GM12891 (cell line): ENCODE results near the gene STK10.
"Not testable (repeated sequence)": the region's sequence is repeated elsewhere in the genome, so short reads cannot be mapped to it uniquely, and the experiment has no call there.

ENCODE experiments used
- DNase-seq: peaks from one replicate; pipeline ENCODE4 v3.0.0; 2011; ENCODE audit warnings: low spot score; ENCODE audit not compliant: insufficient read length
- FAIRE-seq: peaks from 2 replicates; lab custom pipeline; 2011; peaks lifted over from hg19 to GRCh38; lab: Jason Lieb, UNC
- PAX5 ChIP-seq: IDR thresholded peaks from 2 replicates; pipeline ENCODE4 v1.6.1; 2011; ENCODE audit warnings: low read length, moderate library complexity, mild to moderate bottlenecking; ENCODE audit not compliant: insufficient read depth, severe bottlenecking
- POLR2A ChIP-seq: IDR thresholded peaks from 2 replicates; pipeline ENCODE4 v1.6.1; 2011; ENCODE audit warnings: low read depth, low read length, control low read depth
- POLR2AphosphoS5 ChIP-seq: IDR thresholded peaks from 2 replicates; pipeline ENCODE4 v1.6.1; 2011; ENCODE audit warnings: low read depth, low read length, control low read depth
- POU2F2 ChIP-seq: IDR thresholded peaks from 2 replicates; pipeline ENCODE4 v1.6.1; 2011; ENCODE audit warnings: low read depth, mild to moderate bottlenecking, control low read depth, low read length, moderate library complexity
- SPI1 ChIP-seq: IDR thresholded peaks from 2 replicates; pipeline ENCODE4 v1.6.1; 2011; ENCODE audit warnings: low read depth, low read length, control low read depth
- TAF1 ChIP-seq: IDR thresholded peaks from 2 replicates; pipeline ENCODE4 v1.6.1; 2011; ENCODE audit warnings: low read depth, low read length, control low read depth

STK10 gene

DNA sequence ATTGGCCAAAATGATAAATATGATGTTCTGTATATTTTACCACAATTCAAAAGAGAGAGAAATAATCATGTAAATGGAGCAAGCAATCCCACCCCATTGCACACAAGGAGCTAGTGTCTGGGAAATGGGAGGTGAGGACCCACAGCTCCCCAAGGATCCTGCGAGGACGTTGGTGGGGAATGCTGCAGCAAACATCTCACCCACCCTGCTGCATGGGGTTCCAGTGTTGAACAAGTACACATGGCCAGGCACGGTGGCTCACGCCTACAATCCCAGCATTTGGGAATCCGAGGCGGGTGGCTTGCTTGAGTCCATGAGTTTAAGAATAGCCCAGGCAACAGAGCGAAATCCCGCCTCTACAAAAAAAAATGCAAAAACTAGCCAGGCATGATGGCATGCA, 29.0 kb downstream of the STK10 start:
- DNase-seq (no peak), FAIRE-seq (no peak)
- TF ChIP-seq SPI1 (no peak), POLR2AphosphoS5 (no peak), POLR2A (no peak), PAX5 (no peak), TAF1 (no peak), POU2F2 (no peak)

GRCh38 chr5:172156541-172156994, 31.5 kb downstream of the STK10 start:
- FAIRE-seq (no peak), DNase-seq (no peak)
- TF ChIP-seq POLR2A (no peak), PAX5 (no peak), SPI1 (no peak), TAF1 (no peak)

DNA sequence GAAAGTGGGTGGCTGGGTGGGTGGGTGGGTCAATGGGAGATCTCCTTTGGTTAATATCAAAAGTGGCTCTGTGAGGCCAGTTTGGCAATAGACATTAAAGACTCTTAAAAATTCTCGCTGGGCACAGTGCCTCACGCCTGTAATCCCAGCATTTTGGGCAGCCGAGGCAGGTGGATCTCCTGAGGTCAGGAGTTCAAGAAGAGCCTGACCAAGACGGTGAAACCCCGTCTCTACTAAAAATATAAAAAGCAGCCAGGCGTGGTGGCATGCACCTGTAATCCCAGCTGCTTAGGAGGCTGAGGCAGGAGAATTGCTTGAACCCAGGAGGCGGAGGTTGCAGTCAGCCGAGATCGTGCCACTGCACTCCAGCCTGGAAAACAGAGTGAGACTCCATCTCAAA, 32.9 kb downstream of the STK10 start:
- peak; percentile 19 for TF ChIP-seq PAX5
- not testable (repeated sequence) for DNase-seq, FAIRE-seq

GRCh38 chr5:172153695-172154094, 34.3 kb downstream of the STK10 start:
- no peak for FAIRE-seq
- DNase-seq, result no peak
- no peak for TF ChIP-seq TAF1
- no peak for TF ChIP-seq POLR2AphosphoS5
- no peak for TF ChIP-seq SPI1
- TF ChIP-seq POLR2A, result no peak
- TF ChIP-seq POU2F2, result no peak
- TF ChIP-seq PAX5, result no peak

GRCh38 chr5:172151661-172152210, 36.3 kb downstream of the STK10 start:
- TF ChIP-seq POLR2AphosphoS5, result no peak
- no peak for TF ChIP-seq SPI1
- no peak for TF ChIP-seq PAX5
- no peak for TF ChIP-seq TAF1
- no peak for TF ChIP-seq POU2F2
- DNase-seq (no peak), FAIRE-seq (no peak)

GRCh38 chr5:172150514-172151425, 37.3 kb downstream of the STK10 start:
- FAIRE-seq, result peak; percentile 81
- DNase-seq, result peak; percentile 46
- TF ChIP-seq POLR2AphosphoS5 (no peak), SPI1 (peak; percentile 60), POU2F2 (0 out of 2 replicates have a peak, but pooled peaks have one; percentile 13)

- DNase-seq, result not testable (repeated sequence)
These were observed 38.5 kb downstream of the STK10 start for GRCh38 chr5:172149481-172149880.

GRCh38 chr5:172149073-172149472, 39.0 kb downstream of the STK10 start:
- TF ChIP-seq POLR2A, result no peak
- no peak for TF ChIP-seq POU2F2
- no peak for TF ChIP-seq POLR2AphosphoS5
- TF ChIP-seq PAX5, result no peak
- no peak for TF ChIP-seq SPI1
- no peak for TF ChIP-seq TAF1
- FAIRE-seq, result no peak
- no peak for DNase-seq

More at GRCh38 chr5:172149481-172149880, 38.5 kb downstream of the STK10 start:
- not testable (repeated sequence) for FAIRE-seq

GRCh38 chr5:172148381-172148780, 39.6 kb downstream of the STK10 start:
- TF ChIP-seq POLR2AphosphoS5, result no peak
- TF ChIP-seq POU2F2, result no peak
- no peak for TF ChIP-seq SPI1
- no peak for TF ChIP-seq PAX5
- no peak for TF ChIP-seq TAF1
- TF ChIP-seq POLR2A, result no peak
- DNase-seq (no peak), FAIRE-seq (no peak)

DNA sequence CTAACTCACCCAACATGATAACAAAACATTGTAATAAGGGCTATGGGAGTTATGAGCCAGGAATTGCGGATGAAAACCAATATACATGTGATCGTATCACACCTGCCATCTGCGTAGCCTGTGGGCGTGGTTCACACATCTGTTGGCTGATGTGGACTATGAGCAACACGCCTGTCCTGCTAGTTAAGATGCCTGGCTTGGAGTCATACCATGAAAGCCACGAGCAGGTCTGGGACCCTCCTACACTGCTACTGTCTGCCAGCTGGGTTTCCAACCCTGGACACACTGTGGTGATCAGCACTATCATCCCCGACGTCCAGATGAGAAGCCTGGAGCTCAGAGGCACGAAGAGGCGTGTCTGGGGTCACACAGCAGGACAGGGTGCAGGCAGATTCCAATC, 40.2 kb downstream of the STK10 start:
- FAIRE-seq, result no peak
- TF ChIP-seq PAX5 (no peak), SPI1 (no peak), POLR2A (no peak), POLR2AphosphoS5 (no peak), POU2F2 (no peak), TAF1 (no peak)
- DNase-seq, result no peak

DNA sequence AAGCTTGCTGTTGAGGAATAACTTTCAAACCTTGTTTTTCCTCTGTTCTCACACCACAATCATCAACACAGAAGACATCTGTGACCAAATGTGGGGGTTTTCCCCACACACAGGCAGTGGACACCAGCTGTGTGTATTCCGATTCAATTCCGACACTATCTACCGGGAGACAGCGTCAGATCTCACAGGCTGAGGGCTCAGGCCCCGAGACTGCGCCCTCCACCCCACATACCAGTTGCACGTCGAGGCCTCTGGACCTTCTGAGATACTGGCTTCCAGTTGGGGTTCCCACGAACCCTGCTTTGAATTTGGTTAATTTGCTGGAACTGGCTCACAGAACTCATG, 41.3 kb downstream of the STK10 start:
- FAIRE-seq (no peak), DNase-seq (no peak)
- no peak for TF ChIP-seq POLR2A
- TF ChIP-seq PAX5, result no peak
- no peak for TF ChIP-seq SPI1
- TF ChIP-seq POLR2AphosphoS5, result no peak
- TF ChIP-seq POU2F2, result no peak
- no peak for TF ChIP-seq TAF1
